Measurements from ENCODE around the gene SDHAF4. TPM values are rescaled to one million over a fixed set of nuclear protein-coding genes. Genes with fewer than 3 reads are reported as not detected.

SDHAF4 gene
- total RNA-seq, 1 donor from 2014 or later: 19.2 TPM

- Mint-ChIP-seq H3K36me3 (ENCODE audit: low read depth) (peaks cover 2% of the 10 kb centered on the region), H3K27me3 (ENCODE audit: low read depth) (no peaks in the 10 kb centered on the region), H3K9me3 (no peaks in the 10 kb centered on the region), H3K4me1 (no peaks in the 10 kb centered on the region), H3K4me3 (no peak overlapping the region), H3K27ac (ENCODE audit: unreplicated experiment) (no peak overlapping the region)
- no peak for DNase-seq (ENCODE audit: low read depth, low spot score)
- no peak for TF ChIP-seq CTCF (conservative IDR thresholded peaks at IDR 0.05)
These were observed 36.7 kb upstream of the SDHAF4 start for GRCh38 chr6:70530023-70530422.

GRCh38 chr6:70531133-70531532 lies 35.6 kb upstream of the SDHAF4 start:
- Mint-ChIP-seq H3K9me3 (no peaks in the 10 kb centered on the region), H3K27me3 (ENCODE audit: low read depth) (no peaks in the 10 kb centered on the region), H3K4me1 (no peaks in the 10 kb centered on the region), H3K27ac (ENCODE audit: unreplicated experiment) (no peak overlapping the region), H3K4me3 (no peak overlapping the region), H3K36me3 (ENCODE audit: low read depth) (peaks cover 5% of the 10 kb centered on the region)
- DNase-seq (ENCODE audit: low read depth, low spot score): no peak
- no peak for TF ChIP-seq CTCF (conservative IDR thresholded peaks at IDR 0.05)

DNA sequence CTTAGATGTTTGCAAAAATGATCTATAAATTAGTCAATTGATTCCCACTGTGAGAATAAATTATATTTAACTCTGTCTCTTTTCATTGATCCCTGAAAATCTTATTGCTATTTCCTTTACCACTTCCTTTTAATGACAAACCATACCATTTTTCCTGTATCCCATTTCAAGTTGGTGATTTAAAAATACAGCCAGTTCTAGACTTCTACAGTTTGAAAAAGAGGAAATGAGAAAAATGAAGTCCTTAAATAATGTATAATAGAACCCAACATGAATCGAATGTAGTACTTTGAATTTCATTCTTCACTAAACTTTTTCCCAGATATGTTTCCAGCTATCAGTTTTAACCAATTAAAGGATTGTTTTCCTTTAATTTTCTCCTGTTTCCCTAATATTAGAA lies 29.5 kb upstream of the SDHAF4 start:
- TF ChIP-seq CTCF (conservative IDR thresholded peaks at IDR 0.05): no peak
- Mint-ChIP-seq H3K27ac (ENCODE audit: unreplicated experiment) (no peak overlapping the region), H3K27me3 (ENCODE audit: low read depth) (no peaks in the 10 kb centered on the region), H3K4me1 (peaks cover 12% of the 10 kb centered on the region), H3K9me3 (no peaks in the 10 kb centered on the region), H3K36me3 (ENCODE audit: low read depth) (peaks cover 15% of the 10 kb centered on the region), H3K4me3 (no peak overlapping the region)
- DNase-seq (ENCODE audit: low read depth, low spot score): no peak

GRCh38 chr6:70538376-70538775 lies 28.4 kb upstream of the SDHAF4 start:
- H3K27ac Mint-ChIP-seq (ENCODE audit: unreplicated experiment): no peak overlapping the region
- no peak for TF ChIP-seq CTCF (conservative IDR thresholded peaks at IDR 0.05)
- H3K27me3 Mint-ChIP-seq (ENCODE audit: low read depth): no peaks in the 10 kb centered on the region
- H3K36me3 Mint-ChIP-seq (ENCODE audit: low read depth): peaks cover 15% of the 10 kb centered on the region
- no peak overlapping the region for H3K4me3 Mint-ChIP-seq
- H3K9me3 Mint-ChIP-seq: no peaks in the 10 kb centered on the region
- DNase-seq (ENCODE audit: low read depth, low spot score): no peak
- H3K4me1 Mint-ChIP-seq: peaks cover 12% of the 10 kb centered on the region

- no peak for DNase-seq (ENCODE audit: low read depth, low spot score)
- Mint-ChIP-seq H3K4me3 (no peak overlapping the region), H3K36me3 (ENCODE audit: low read depth) (peaks cover 9% of the 10 kb centered on the region), H3K27me3 (ENCODE audit: low read depth) (no peaks in the 10 kb centered on the region), H3K9me3 (no peaks in the 10 kb centered on the region), H3K4me1 (peaks cover 14% of the 10 kb centered on the region), H3K27ac (ENCODE audit: unreplicated experiment) (no peak overlapping the region)
- TF ChIP-seq CTCF (conservative IDR thresholded peaks at IDR 0.05): peak; percentile 60
These were observed 19.4 kb upstream of the SDHAF4 start for GRCh38 chr6:70547313-70547712.

DNA sequence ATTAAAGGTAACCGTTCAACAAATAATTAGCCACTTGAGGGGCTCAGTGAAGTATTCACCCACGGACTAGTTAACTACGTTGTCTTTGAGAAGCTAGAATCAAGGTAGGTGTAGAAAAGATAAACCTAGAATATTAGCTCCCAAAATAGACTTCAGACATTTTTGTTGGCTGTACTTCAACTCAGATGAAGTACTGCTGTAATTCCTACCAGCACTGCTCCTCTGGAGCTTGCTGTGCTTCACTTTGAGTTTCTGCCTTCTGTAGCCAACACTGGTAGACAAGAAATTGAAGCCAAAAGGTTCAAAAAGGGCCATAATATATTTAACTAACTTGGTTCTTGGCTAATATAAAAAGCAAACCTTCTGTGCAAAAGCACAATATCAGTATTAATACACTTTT lies 18.8 kb upstream of the SDHAF4 start:
- TF ChIP-seq CTCF (conservative IDR thresholded peaks at IDR 0.05): no peak
- no peaks in the 10 kb centered on the region for H3K9me3 Mint-ChIP-seq
- DNase-seq (ENCODE audit: low read depth, low spot score): no peak
- H3K36me3 Mint-ChIP-seq (ENCODE audit: low read depth): peaks cover 9% of the 10 kb centered on the region
- no peak overlapping the region for H3K27ac Mint-ChIP-seq (ENCODE audit: unreplicated experiment)
- H3K4me3 Mint-ChIP-seq: no peak overlapping the region
- H3K27me3 Mint-ChIP-seq (ENCODE audit: low read depth): no peaks in the 10 kb centered on the region
- H3K4me1 Mint-ChIP-seq: peaks cover 14% of the 10 kb centered on the region

Data from neural crest cell (in vitro differentiated cells).